HG03378 (cell line): Measurements from ENCODE around the gene C11orf16.
"Not testable (repeated sequence)": the region's sequence is repeated elsewhere in the genome, so short reads cannot be mapped to it uniquely, and the experiment has no call there.

Experiments
- ATAC-seq: cut with Tn5 transposase; IDR thresholded peaks from one replicate; pipeline ENCODE4 v1.9.1; 2021; ENCODE audit warnings: mild to moderate bottlenecking, moderate library complexity; ENCODE audit not compliant: unreplicated experiment

C11orf16 gene

DNA sequence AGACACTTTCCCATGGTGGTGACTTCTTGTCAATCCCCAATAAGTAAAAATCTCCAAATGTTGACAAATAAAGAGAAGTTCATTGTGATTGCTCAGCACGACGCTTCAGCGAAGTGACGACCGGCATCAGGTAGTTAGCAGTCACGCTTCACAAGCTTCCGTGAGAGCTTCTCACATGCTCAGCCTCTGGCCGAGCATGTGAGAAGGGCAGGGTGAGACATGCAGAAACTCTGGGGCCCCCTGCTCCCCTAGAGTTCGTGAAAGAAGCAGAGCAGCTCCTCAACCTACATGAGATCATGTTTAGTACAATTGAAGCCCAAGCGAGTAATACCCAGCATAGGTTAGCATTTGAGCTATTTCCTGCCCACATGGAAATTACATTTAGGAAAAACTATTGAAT lies 4.4 kb upstream of the C11orf16 start:
- ATAC-seq: no peak

DNA sequence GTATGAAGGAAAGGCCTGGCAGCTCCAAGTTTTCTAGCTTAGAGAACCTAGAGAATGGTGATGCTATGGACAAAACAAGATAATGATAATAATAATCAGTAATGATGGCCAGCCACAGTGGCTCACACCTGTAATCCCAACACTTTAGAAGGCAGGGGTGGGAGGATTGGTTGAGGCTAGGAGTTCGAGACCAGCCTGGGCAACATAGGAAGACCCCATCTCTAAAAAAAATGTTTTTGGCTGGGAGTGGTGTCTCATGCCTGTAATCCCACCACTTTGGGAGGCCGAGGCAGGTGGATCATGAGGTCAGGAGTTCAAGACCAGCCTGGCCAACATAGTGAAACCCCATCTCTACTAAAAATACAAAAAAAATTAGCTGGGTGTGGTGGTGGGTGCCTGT lies 3.0 kb upstream of the C11orf16 start:
- not testable (repeated sequence) for ATAC-seq

DNA sequence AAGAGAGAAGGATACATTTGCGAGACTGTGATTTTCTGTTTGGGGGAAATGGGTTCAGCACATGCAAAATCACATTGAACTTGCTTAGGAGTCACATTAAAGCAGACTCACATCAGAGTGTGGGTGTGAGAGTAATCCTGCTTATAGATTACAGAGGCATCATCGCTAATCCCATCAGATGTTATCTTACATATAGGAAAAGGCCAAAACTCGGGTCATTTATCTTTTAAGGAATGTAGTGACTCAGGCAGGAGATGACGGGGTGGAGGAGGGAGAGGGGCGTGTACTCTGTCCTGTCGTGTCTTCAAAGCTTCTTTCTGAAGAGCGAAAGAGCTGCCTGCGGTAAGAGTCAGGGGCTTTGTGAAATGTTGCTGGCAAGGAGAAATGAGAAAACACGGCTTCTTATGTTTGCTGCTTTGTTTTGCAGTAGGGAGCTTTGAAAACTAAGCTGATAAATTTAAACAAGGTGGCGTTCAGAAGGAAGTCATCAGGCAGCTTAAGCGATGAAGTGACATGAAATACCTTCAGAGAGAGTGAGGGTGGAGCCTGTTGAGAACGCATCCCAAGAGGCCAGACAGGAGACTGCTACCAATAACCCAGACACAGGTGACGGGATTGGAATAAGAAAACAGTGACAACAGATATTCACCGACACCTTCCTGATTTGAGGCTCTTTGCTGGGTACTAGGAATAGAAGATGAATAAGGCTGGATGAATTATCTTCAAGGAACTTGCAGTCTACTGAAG lies 2.2 kb upstream of the C11orf16 start:
- no peak for ATAC-seq

DNA sequence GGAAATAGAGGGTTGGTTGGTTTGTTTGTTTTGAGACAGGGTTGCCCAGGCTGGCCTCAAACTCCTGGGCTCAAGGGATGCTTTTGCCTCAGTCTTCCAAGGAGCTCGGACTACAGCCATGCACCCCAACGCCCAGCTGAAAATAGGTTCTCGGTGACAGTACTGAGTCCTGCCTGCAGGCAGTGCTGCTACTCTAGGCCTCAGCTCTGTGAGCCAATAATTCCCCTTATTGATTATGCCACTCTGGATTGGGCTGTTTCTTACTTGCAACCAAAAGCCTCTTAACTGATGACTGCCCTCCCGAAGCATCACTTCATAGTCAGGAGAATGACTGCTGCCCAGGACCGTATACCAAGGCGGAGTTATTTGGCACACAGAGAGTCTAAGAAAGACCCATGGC lies 1.2 kb upstream of the C11orf16 start:
- no peak for ATAC-seq

DNA sequence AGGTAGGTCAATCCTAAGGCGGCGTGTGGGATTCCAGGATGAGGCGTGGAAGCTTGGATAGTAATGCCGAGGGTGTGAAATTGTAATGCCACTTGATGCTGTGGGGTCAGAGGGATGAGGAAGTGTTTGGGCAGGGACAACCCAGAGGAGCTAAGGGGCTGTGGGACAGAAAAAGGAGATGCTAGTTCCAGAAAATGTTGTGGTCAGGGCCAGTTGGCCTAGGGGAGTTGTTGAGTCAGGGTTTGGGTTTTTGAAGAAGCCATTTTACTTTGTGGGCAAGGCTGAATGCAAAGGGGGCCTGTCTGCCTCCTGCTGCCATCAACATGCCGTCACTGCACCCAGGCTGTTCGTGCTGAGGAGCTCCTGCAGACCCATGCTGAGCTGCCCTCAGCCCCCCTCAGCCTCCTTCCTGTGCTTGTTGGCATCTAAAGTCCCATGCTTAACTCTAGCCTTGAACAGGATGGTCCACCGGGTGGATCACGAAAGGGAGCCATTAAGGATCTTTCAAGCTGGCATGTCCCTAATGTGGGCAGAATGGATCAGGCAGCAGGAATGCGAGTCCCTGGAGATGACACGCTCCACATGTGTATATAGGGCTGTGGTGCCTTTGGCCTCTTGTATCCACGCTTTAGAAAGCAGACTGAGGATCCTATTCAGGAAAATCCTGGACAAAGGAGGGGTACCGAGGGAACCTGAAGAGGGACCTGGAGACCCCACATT lies 2.1 kb downstream of the C11orf16 start:
- no peak for ATAC-seq

DNA sequence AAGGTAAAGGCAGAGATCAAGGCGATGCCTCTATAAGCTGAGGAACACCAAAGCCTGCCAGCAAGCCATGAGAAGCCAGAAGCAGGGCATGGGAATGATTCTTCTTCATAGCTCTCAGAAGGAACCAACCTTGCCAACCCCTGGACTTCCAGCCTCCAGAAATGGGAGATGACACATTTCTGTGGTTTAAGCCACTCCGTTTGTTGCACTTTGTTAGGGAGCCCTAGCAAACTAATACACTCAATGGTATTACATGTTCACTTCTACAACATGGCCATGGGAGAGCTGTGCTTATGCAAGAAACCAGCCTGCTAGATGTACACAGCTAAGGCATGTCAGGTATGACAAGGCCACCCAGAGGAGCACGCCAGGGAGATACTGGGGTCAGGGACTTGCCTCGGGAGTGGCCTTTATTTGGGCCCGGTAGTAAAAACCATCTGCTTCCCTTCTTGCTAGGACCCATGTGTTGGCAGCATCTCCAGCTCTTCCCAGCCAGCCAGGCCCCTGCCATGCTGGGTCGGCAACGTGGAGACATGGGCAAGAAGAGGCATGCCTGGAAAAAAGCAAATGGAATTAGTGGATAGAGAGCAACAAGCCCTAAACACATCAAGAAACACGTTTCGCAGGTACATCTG lies 3.6 kb downstream of the C11orf16 start:
- no peak for ATAC-seq

DNA sequence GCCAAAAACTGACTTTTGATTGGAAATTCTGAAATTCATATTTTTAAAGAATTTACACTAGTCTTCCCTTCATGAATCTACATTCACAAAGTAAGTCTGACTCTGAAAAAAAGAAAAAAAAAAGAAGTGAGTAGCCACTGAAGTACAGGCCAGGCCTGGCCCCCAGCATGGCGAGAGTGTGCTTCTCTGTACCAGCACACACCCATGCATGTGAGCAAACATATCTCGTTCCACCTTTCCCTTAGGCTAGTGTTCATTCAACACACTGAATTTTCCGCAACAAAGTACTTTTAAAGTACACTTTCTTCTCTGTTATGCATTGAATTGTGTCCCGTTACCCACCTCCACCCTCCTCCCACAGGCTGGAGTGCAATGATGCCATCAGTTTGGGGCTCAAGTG lies 4.5 kb downstream of the C11orf16 start:
- no peak for ATAC-seq

DNA sequence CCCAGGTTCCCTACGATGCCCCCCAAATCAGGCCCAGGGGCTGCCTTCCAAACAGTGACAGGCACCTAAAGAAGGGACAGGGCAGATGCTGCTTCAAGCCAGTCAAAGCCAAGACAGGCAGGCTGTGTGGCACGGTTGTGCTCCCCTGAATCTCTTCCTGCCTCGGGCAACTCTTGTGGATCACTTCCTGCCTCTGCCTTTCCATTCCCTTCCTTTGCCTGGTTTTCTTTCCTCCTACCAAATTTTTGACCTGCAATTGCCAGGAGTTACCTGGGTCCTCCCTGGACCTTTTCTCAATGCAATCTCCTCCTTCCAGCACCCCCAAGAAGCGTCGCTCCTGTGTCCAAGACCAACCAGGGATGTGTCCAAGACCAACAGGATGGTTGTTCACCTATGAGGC lies 5.5 kb downstream of the C11orf16 start:
- no peak for ATAC-seq

DNA sequence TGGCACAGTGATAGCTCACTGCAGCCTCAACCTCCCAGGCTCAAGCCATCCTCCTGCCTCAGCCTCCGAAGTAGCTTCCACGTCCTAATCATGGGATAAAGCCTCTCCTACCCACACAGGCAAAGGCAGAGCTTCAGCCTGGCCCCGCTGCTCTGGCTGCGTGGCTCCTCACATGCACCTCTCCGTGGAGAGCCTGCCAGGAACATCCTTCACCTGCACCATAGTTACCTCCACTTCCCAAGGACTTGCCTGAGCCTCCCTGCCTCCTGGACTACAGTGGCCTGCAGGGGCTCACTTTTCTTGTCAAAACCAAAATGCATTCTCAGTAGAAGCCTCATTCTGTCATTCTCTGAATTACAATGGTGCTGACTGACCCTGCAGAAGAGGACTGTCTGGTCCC lies 6.5 kb downstream of the C11orf16 start:
- ATAC-seq: no peak

DNA sequence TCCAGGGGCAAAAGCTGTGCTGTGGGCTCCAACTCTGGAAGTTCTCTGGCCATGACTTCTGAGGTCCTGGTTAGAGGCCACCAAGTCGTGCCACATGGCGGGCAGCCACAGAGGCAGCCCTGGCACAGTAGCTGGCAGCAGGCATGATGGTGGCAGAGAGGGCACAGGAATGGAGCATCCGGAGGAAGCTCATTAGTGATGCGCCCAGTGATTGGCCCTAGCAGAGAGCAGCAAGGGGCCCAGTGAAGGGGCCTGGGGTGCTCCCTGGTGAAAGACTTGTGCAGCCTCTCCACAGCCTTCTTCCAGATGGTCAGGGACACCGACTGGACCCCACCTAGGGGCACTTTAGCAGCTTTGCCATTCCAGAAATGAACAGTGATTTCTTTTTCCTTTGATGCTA lies 7.0 kb downstream of the C11orf16 start:
- no peak for ATAC-seq

DNA sequence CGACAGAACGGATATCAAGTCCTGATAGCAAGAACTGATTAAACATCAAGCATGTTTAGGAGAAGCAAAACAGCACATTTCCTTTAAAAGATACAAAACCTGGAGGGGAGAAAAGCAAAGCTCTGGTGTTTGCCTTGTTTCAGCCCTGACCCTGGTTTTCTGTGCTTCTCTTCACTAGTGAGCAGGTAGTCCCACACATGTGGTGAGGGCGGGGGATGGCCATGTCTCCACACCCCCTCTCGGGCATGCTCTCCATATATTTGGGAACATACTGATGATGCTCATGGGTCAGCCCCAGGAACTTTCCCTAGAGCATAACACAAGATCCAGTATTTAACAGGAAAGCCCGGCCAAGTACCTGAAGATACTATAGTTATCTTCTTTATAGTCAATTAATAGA lies 10.1 kb downstream of the C11orf16 start:
- no peak for ATAC-seq

DNA sequence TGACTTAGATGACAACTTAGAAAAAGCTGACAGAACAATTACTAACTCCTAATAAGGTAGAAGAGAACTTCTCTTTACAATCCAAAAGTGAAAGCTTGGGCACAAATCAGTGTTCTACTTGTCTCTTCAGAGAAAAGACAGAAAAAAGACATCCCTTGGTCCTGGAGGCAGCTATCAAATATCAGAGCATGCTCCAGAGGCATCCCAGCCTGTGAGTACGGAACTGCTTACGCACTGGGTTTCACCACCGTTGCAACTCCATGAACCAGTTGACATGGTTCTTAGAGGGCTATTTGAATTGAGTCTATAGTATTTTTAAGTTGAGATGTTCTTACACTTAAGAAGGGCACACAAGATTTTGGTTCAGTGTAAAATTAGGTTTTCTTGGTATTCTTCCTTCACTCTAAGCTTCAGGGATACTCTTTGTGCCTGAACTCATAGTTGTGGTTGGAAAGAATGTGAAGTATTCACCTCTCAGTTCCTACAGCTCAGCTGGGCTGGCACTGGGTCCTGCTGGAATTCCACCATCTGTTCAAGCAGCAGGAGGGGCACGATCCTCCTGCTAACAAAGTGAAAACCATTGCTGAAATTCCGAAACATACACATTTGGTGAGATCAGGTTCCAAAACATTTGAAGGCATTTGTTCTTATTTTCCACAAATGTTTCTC lies 15.5 kb downstream of the C11orf16 start:
- ATAC-seq: no peak

DNA sequence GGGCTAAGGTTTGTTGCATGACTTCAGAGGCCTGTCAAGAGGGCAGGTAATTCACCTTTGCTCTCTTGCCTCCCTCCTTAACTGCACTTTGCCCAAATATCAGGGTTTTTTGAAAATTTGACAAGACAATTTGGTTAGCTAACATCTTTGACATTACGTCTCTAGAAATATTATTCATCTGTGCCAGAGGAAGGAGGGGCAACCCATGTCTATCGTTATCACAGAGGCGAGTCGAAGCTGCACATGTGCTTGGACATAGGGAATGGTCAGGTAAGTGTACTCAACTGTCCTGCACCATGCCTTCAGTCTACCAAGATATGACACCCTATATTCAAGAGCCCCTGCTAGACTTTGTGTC lies 18.1 kb downstream of the C11orf16 start:
- ATAC-seq: no peak

DNA sequence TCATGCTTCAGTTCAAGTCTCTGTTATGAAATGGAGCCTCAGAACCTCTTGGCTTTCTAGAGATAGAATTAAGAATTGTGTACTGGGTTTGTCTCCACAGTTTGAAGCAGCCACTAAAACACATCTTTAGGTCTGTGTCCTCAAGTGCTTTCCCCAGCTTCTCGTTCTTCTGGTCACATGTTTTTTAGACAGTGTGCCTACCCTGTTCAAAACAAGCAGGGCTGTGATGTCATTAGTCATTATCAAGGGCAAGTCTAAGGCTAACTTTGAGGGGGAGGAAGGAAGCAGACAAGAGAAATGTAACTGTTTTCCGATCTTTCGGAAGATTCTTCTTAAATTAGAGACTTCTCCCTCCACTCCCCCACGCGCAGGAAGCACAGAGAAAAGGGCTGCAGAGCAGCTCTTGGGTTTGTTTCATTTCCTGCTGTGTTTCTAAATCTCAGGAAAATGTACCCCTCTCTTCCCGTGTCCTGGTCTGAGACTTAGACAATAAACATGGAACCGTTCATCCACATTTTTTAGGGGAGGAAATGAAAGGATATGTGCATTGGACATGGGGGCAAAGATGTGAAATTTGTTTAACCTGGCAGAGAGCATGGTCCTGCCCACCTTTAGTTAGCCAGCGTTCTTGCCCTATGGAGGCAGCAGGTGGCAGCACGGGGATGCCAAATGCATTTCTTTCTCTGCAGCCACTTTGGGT lies 18.6 kb downstream of the C11orf16 start:
- peak; percentile 33 for ATAC-seq

DNA sequence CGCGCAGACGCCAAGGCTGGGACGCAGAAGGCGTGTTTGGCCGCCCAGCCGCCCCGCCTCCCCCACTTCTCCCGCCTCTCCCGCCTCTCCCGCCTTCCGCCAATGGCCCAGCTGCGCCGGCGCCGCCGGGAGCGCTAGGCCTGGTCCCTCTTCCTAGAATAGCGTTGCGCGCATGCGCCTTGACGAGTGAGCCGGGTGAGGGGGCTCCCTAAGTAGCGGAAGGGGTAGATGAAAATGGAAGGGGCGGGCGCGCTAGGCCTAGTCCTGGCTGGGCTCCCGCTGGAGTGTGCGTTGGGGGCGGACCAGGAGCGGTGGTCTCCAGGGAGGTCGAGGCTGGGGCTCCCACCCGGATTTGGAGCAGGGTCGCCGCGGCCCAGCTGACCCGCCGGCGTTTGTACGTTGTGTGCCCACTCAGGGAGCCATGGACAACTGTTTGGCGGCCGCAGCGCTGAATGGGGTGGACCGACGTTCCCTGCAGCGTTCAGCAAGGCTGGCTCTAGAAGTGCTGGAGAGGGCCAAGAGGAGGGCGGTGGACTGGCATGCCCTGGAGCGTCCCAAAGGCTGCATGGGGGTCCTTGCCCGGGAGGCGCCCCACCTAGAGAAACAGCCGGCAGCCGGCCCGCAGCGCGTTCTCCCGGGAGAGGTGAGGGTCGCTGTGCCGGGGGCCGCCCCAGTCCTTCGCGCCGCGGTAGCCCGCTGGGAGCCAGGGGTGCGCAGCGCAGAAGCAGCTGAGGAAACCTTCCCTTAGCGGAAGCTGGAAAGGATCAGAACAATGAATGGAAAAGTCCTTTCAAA lies 21.5 kb downstream of the C11orf16 start, which contains the start of gene AKIP1:
AKIP1 (plus strand) TSS at position 161 of the 795 bp plus-strand sequence; CDS start at position 422, 261 bp downstream.
- no peak for ATAC-seq

DNA sequence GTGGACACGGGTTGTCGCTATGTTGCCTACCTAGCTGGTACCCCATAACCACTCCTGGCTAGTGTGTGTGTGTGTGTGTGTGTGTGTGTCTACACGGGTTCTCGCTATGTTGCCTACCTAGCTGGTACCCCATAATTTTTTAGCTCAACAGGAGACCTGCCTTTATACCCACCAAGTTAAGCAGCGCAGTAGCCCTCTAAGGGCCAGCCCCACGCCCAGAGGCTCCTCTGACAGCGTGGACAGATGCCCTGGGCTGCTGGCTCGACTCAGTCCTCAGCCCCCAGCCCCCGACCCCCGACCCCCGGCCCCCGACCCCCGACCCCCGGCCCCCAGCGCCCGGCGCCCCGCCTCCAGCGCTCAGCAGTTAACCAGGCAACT lies 22.1 kb downstream of the C11orf16 start:
- ATAC-seq: no peak

DNA sequence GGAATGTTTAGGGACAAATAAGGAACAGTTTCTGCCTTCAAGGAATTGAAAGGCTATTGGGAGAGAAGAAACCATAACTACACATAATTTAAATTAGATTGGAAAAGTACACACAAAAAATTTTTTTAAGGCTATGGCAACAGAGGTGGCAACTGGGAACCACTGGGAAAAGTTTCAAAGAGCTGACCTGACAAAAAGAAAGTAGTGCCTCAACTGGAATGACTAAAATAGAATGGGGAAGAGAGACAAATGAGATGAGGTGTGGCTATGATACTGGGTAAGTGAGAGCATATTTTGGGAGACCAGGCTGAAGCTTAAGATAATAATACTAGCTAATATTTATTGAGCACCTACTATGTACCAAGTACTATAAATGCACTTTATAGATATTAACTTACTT lies 24.6 kb downstream of the C11orf16 start:
- no peak for ATAC-seq

DNA sequence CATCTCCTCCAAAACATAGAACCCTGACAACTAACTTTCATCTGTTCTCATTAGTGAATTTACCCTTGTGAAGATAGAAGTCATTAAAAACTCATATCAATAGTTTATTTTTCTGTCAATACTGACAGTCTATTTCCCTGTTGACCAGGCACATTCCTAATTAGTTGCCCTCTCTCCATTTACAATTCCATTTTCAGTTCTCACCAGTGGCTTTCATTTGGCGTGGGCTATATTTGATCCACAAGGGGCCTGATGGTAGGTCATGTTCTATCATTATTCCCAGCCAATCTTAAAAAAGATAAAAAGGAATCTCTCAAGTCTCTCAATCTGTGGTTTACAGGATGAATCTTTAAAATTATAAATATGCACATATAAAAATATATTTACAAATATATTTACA lies 25.6 kb downstream of the C11orf16 start:
- ATAC-seq: no peak

DNA sequence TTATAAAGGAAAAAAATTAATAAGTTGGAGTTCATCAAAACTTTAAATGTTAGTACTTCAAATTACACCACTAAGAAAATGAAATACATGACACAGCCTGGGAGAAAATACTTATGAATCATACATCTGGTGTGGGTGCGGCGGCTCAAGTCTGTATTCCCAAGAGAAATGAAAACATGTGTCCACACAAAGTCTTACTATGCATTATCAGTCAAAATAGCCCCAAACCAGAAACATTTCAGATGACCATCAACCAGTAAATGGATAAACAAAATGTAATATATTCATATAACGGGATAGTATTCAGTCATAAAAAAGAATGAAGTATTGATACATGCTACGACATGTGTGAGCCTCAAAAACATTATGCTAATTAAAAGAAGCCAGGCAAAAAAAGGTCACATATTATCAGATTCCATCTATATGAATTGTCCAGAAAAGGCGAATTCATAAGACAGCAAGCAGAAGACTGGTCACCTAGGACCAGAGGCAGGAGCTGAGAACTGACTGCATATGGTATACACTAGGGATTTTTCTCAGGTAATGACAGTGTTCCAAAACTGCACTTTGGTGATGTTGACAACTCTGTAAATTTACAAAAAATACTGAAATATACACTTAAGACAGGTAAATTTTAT lies 27.1 kb downstream of the C11orf16 start:
- ATAC-seq: no peak
